IPS-15b (cell line): ENCODE results near the gene RFNG.

Experiments used
- H3K27me3 ChIP-seq: one replicate; pipeline ENCODE4 v1.6.1; 2013; ENCODE audit warnings: low read length; ENCODE audit not compliant: control insufficient read depth, insufficient read depth
- H3K36me3 ChIP-seq: one replicate; pipeline ENCODE4 v1.6.1; 2013; ENCODE audit warnings: low read length; ENCODE audit not compliant: control insufficient read depth, insufficient read depth
- H3K4me1 ChIP-seq: one replicate; pipeline ENCODE4 v1.6.1; 2013; ENCODE audit warnings: mild to moderate bottlenecking, low read length; ENCODE audit not compliant: control insufficient read depth, insufficient read depth
- H3K4me3 ChIP-seq: one replicate; pipeline ENCODE4 v1.5.1; 2013; ENCODE audit warnings: low read depth, low read length
- H3K9ac ChIP-seq: one replicate; pipeline ENCODE4 v1.6.1; 2013; ENCODE audit warnings: low read depth, mild to moderate bottlenecking, low read length
- H3K9me3 ChIP-seq: one replicate; pipeline ENCODE4 v1.6.1; 2013; ENCODE audit warnings: mild to moderate bottlenecking, low read length; ENCODE audit not compliant: control insufficient read depth, insufficient read depth

The RFNG gene

GRCh38 chr17:82065193-82065637 lies 13.6 kb upstream of the RFNG start:
- H3K27me3 ChIP-seq = no peaks in the 10 kb centered on the region
- peak overlapping the region; percentile 76 for H3K9ac ChIP-seq
- peak overlapping the region; percentile 72 for H3K4me3 ChIP-seq
- peaks cover 2% of the 10 kb centered on the region for H3K4me1 ChIP-seq
- H3K9me3 ChIP-seq = no peaks in the 10 kb centered on the region
- H3K36me3 ChIP-seq = peaks cover 33% of the 10 kb centered on the region

DNA sequence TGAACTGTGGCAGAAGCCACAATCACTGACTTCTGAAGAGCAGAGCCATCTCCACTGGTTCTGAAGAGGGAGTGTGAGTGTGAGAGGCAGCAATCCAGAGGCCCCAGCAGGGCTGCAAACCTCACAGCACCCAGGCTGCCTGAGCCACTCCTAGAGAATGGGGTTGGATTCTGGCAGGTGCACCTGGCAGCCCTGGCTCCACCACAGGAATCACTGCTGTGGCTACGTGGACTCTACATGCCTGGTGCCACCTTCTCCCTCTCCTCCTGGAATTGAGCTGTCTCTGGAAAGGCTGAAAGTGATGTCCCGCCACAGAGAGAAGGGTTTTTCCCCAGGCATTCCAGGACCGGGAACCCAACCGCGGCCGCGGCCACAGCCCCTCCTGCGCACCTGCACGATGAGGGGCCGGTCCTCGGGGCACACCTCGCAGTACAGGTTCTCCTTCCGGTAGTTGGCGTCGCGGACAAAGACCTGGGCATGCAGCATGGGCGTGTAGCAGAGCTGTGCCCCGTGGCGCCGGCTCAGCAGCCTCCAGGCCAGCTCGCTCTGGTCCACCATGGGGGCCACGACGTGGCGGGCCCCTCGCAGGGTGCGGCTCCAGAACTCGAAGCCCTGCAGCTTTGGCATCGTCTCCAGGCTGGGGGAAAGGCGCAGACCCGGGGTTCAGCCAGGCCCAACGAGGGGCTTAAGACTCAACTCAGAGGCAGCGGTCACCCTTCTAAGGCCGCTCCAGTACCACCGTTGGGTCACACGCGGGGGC lies 13.0 kb upstream of the RFNG start:
- H3K36me3 ChIP-seq = peaks cover 39% of the 10 kb centered on the region
- H3K4me1 ChIP-seq = peaks cover 2% of the 10 kb centered on the region
- H3K27me3 ChIP-seq = no peaks in the 10 kb centered on the region
- peak overlapping the region; percentile 76 for H3K9ac ChIP-seq
- peak overlapping the region; percentile 72 for H3K4me3 ChIP-seq
- no peaks in the 10 kb centered on the region for H3K9me3 ChIP-seq

DNA sequence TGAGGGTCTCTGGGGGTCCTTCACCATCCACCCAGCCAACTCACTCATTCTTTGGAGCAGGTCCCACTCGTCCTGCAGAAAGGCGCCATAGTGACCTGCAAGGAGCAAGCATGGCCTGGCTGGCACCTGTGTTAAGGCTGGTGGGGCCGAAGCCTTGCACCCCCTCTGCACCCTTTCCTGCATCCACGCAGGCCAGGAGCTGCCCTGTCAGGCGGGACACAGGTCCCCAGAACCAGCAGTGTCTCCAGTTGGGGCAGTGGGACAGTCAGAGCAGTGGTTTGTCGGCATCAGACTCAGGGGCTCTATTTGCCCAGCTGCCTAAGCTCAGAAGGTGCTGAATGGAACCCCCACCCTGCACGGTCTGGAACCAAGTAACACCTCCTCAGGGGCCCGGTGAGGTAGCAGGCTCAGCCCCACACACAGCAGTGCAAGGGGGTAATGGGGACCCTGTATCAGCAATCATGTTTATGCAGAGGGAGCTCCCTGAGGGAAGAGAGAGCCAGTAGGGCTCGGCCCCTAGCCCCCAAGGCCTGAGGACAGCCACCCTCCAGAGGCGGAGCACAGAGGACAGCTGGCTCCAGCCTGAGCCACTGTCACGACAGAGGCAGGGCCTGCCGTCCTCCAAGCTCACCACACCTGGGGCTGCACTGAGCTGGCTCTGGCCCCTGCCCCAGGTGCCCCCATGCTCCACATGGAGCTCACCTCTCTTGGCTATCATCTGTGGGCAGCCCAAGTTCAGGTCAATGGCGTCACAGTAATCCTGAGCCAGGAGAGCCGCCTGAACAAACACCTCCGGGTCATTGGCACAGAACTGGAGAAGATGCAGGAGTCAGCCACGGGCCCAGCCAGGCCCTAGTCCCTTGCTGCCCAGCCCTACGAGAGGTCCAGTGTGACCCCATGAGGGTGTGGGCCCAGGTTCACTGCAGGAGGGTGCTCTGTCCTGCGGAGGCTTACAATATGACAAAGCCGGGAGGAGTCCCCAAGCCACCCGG lies 12.1 kb upstream of the RFNG start:
- Histone ChIP-seq H3K4me1 (peaks cover 2% of the 10 kb centered on the region), H3K36me3 (peaks cover 47% of the 10 kb centered on the region), H3K9me3 (no peaks in the 10 kb centered on the region), H3K9ac (no peak overlapping the region), H3K4me3 (no peak overlapping the region), H3K27me3 (no peaks in the 10 kb centered on the region)

DNA sequence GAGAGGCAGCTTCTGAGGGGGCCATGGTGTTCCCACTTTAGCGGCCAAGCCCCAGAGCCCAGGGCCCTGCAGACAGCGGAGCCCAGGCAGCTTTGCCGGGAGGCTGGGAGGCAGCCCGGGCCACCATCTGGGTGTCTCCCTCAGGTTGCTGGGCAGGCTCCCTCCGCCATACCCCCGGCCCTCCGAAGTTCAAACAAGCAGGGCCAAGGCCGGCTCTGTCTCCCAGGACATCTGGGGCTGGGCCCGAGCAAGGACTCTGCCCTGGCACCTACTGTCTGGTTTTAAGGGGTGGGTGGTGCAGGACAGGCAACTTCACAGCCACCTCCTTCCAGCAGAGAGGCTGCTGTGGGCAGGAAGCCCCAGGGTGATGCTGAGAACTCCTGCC lies 11.4 kb upstream of the RFNG start:
- no peaks in the 10 kb centered on the region for H3K27me3 ChIP-seq
- peaks cover 2% of the 10 kb centered on the region for H3K4me1 ChIP-seq
- no peak overlapping the region for H3K9ac ChIP-seq
- H3K4me3 ChIP-seq = no peak overlapping the region
- peaks cover 51% of the 10 kb centered on the region for H3K36me3 ChIP-seq
- no peaks in the 10 kb centered on the region for H3K9me3 ChIP-seq

GRCh38 chr17:82062076-82062983 lies 10.7 kb upstream of the RFNG start:
- Histone ChIP-seq H3K9me3 (no peaks in the 10 kb centered on the region), H3K36me3 (peaks cover 57% of the 10 kb centered on the region), H3K9ac (no peak overlapping the region), H3K4me3 (no peak overlapping the region), H3K27me3 (no peaks in the 10 kb centered on the region), H3K4me1 (peaks cover 2% of the 10 kb centered on the region)

- H3K27me3 ChIP-seq = no peaks in the 10 kb centered on the region
- no peaks in the 10 kb centered on the region for H3K9me3 ChIP-seq
- peaks cover 67% of the 10 kb centered on the region for H3K36me3 ChIP-seq
- no peak overlapping the region for H3K4me3 ChIP-seq
- peaks cover 2% of the 10 kb centered on the region for H3K4me1 ChIP-seq
- no peak overlapping the region for H3K9ac ChIP-seq
These were observed 9.7 kb upstream of the RFNG start for GRCh38 chr17:82061047-82061925.

GRCh38 chr17:82060614-82061013 lies 9.0 kb upstream of the RFNG start:
- Histone ChIP-seq H3K4me3 (no peak overlapping the region), H3K9me3 (no peaks in the 10 kb centered on the region), H3K27me3 (no peaks in the 10 kb centered on the region), H3K4me1 (peaks cover 2% of the 10 kb centered on the region), H3K36me3 (peaks cover 73% of the 10 kb centered on the region), H3K9ac (no peak overlapping the region)

DNA sequence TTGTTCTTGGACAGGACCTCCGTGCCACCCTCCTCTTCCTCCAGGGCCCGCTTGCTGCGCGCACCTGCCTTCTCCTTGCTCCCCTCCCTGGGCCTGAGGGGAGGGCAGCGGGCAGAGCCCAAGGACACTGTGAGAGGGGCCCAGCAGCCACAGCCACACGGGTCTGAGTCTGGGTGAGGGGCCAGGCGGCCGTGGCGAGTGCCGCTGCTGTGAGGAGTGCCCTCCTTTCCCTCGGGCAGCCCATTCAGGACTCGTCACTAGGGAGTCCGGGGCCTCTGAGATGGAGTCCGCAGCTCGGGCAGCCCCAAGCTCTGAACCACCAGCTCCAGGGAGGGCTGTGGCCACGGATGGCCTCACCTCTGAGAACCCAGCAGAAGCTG lies 8.4 kb upstream of the RFNG start:
- no peak overlapping the region for H3K9ac ChIP-seq
- H3K4me3 ChIP-seq = no peak overlapping the region
- no peaks in the 10 kb centered on the region for H3K27me3 ChIP-seq
- peaks cover 78% of the 10 kb centered on the region for H3K36me3 ChIP-seq
- no peaks in the 10 kb centered on the region for H3K9me3 ChIP-seq
- peaks cover 2% of the 10 kb centered on the region for H3K4me1 ChIP-seq

DNA sequence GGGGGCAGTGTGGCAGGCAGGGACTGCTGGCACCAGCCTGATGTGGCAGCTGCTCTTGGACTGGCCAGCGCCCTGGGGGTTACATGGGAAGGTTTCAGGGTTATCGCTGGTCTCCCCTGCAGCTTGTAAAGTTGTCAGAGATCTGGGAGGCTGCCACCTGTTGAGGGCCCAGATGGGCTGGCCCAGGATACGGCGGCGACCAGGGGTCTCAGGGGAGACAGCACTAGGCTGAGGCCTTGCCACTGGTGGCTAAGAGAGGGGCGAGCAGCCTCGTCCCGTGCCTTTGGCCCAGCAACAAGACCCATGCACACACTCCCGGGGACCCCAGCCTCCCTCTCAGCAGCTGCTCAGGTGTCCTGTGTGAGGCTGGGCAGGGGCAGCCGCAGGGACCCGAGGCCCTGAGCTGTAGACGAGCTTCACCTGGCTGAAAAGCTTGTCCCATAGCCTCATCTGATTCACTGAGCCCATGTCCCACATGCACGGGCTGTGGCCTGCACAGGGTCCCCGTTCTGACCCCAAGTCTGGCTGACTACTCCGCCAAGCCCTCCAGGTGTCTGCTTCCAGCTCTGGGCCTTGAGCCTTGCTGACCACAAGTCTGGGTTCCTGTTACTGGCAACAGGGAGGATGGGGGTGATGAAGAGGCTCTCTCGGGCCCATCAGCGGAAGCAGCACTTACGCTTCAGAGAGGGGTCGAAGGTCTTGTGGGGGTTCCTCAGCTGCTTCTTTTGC lies 7.8 kb upstream of the RFNG start:
- H3K9me3 ChIP-seq = no peaks in the 10 kb centered on the region
- H3K4me1 ChIP-seq = peaks cover 2% of the 10 kb centered on the region
- H3K36me3 ChIP-seq = peaks cover 84% of the 10 kb centered on the region
- no peaks in the 10 kb centered on the region for H3K27me3 ChIP-seq
- no peak overlapping the region for H3K9ac ChIP-seq
- no peak overlapping the region for H3K4me3 ChIP-seq

- H3K4me1 ChIP-seq = no peaks in the 10 kb centered on the region
- H3K9ac ChIP-seq = no peak overlapping the region
- H3K36me3 ChIP-seq = peaks cover 89% of the 10 kb centered on the region
- no peaks in the 10 kb centered on the region for H3K9me3 ChIP-seq
- no peak overlapping the region for H3K4me3 ChIP-seq
- no peaks in the 10 kb centered on the region for H3K27me3 ChIP-seq
These were observed 7.2 kb upstream of the RFNG start for GRCh38 chr17:82058855-82059249.
